Right lobe of liver (tissue), 4 donors: ENCODE data around the gene NPNT.

Experiments used
- CTCF ChIP-seq, 4 donors: fragments of 200-600 bp in 3 of 4; fragments of 450-650 bp in 1 of 4; IDR thresholded peaks; one replicate each; pipeline versions ENCODE4 v1.5.1 to v1.8.0; 2016 to 2022; ENCODE audit warnings: antibody characterized with exemption in 4 of 4, mild to moderate bottlenecking in 2 of 4
- POLR2A ChIP-seq: fragments of 450-650 bp; IDR thresholded peaks from one replicate; pipeline ENCODE4 v1.6.1; 2017; ENCODE audit warnings: antibody characterized with exemption, mild to moderate bottlenecking
- donor health status: DM: no; HTN: no; CAD: no.
- donor health status: DM: no; HTN: no; CAD: no.
- donor health status: DM: no; HTN: yes; CAD: no.

- TF ChIP-seq POLR2A (no peak), CTCF (IDR thresholded peaks at IDR 0.05) (no peak)
Observed at GRCh38 chr4:105894660-105895582, at the start of gene NPNT.
